HepG2 (cell line): Measurements from ENCODE around the gene SEPHS2. TPM values are rescaled to one million over a fixed set of nuclear protein-coding genes. Genes with fewer than 3 reads are reported as not detected.

ENCODE experiments used
- AGO2 ChIP-seq: fragments of 200-400 bp; formaldehyde crosslinking; optimal IDR thresholded peaks from 2 replicates; pipeline ENCODE3; 2017; ENCODE audit warnings: mild to moderate bottlenecking, low read depth, low read length, moderate library complexity
- ATF7 ChIP-seq, 2 experiments: fragments of 450-650 bp in 1 of 2; sonication (generic) in 1 of 2; formaldehyde crosslinking in 1 of 2; IDR thresholded peaks; 2 replicates each; pipeline versions ENCODE4 v1.4.0 to v1.6.1; 2016 to 2020; ENCODE audit warnings: antibody characterized with exemption in 1 of 2, mild to moderate bottlenecking in 1 of 2, missing genetic modification reagents in 1 of 2
- E2F1 ChIP-seq: sonication (generic); formaldehyde crosslinking; IDR thresholded peaks from 2 replicates; pipeline ENCODE4 v1.5.0; 2020; ENCODE audit warnings: missing genetic modification reagents
- ETV6 ChIP-seq: sonication (generic); formaldehyde crosslinking; conservative IDR thresholded peaks from 2 replicates; pipeline ENCODE4 v1.4.0; 2020; ENCODE audit warnings: missing genetic modification reagents
- HMG20A ChIP-seq: IDR thresholded peaks from 2 replicates; pipeline ENCODE4 v1.6.1; 2016; ENCODE audit warnings: borderline replicate concordance
- NFKBIZ ChIP-seq: IDR thresholded peaks from 2 replicates; pipeline ENCODE4 v1.6.1; 2018; ENCODE audit warnings: missing genetic modification reagents, missing compliant biosample characterization
- PAF1 ChIP-seq: IDR thresholded peaks from 2 replicates; pipeline ENCODE4 v1.6.1; 2016; ENCODE audit warnings: missing genetic modification reagents, missing compliant biosample characterization
- PCBP2 ChIP-seq: fragments of 200-400 bp; formaldehyde crosslinking; optimal IDR thresholded peaks from 2 replicates; pipeline ENCODE3; 2018; ENCODE audit warnings: low read length, low read depth; ENCODE audit not compliant: poor library complexity, severe bottlenecking
- SMARCC2 ChIP-seq: fragments of 450-650 bp; IDR thresholded peaks from 2 replicates; pipeline ENCODE4 v1.6.1; 2017; ENCODE audit warnings: antibody characterized with exemption, mild to moderate bottlenecking
- SNAPC2 ChIP-seq: sonication (generic); formaldehyde crosslinking; IDR thresholded peaks from 2 replicates; pipeline ENCODE4 v1.8.1; 2022; ENCODE audit warnings: mild to moderate bottlenecking, missing genetic modification reagents
- SOX13 ChIP-seq, 3 experiments: fragments of 450-650 bp in 1 of 3; sonication (generic) in 1 of 3; formaldehyde crosslinking in 1 of 3; IDR thresholded peaks in 2 of 3; conservative IDR thresholded peaks in 1 of 3; 2 replicates each; pipeline versions ENCODE4 v1.5.0 to v1.6.1; 2016 to 2020; ENCODE audit warnings: antibody characterized with exemption in 1 of 3, mild to moderate bottlenecking in 1 of 3, missing compliant biosample characterization in 1 of 3, missing genetic modification reagents in 1 of 3, moderate library complexity in 1 of 3
- SOX5 ChIP-seq: IDR thresholded peaks from 2 replicates; pipeline ENCODE4 v1.6.1; 2016; ENCODE audit warnings: borderline replicate concordance
- TFAP4 ChIP-seq: sonication (generic); IDR thresholded peaks from 2 replicates; pipeline ENCODE4 v1.6.1; 2016; ENCODE audit warnings: low read depth, borderline replicate concordance
- TRIM24 ChIP-seq: sonication (generic); formaldehyde crosslinking; IDR thresholded peaks from 2 replicates; pipeline ENCODE4 v1.8.0; 2022; ENCODE audit warnings: mild to moderate bottlenecking, missing genetic modification reagents
- U2AF2 ChIP-seq: fragments of 200-400 bp; formaldehyde crosslinking; IDR thresholded peaks from 2 replicates; pipeline ENCODE4 v1.6.1; 2017; ENCODE audit warnings: low read depth, mild to moderate bottlenecking, low read length
- ZBTB2 ChIP-seq: sonication (generic); formaldehyde crosslinking; IDR thresholded peaks from 2 replicates; pipeline ENCODE4 v1.8.0; 2022; ENCODE audit warnings: low read depth, missing genetic modification reagents
- ZNF224 ChIP-seq: sonication (generic); formaldehyde crosslinking; IDR thresholded peaks from 2 replicates; pipeline ENCODE4 v1.5.0; 2020; ENCODE audit warnings: mild to moderate bottlenecking, missing genetic modification reagents
- ZNF331 ChIP-seq: sonication (generic); formaldehyde crosslinking; IDR thresholded peaks from 2 replicates; pipeline ENCODE4 v1.4.0; 2020; ENCODE audit warnings: missing genetic modification reagents
- ZNF790 ChIP-seq: sonication (generic); formaldehyde crosslinking; IDR thresholded peaks from 2 replicates; pipeline ENCODE4 v1.8.0; 2022; ENCODE audit warnings: missing genetic modification reagents, mild to moderate bottlenecking, borderline replicate concordance
- polyA plus RNA-seq, 8 experiments: library from polyadenylated mRNA; depleted of rRNA in 3 of 8; stranded (reverse) in 7 of 8; unstranded in 1 of 8; fragments of >200 nt; fragmentation: Illumina TruSeq in 4 of 8; extraction: Trizol in 4 of 8; gene quantifications; 2 replicates each; pipeline versions ENCODE4 v1.2.1 to v1.2.3, GENCODE V29; 2011 to 2016; ENCODE audit warnings: low read depth in 4 of 8, missing spikeins in 1 of 8, mixed read lengths in 1 of 8; ENCODE audit not compliant: insufficient read depth in 1 of 8
- total RNA-seq, 5 experiments: library from RNA; depleted of rRNA; stranded (reverse); fragments of >200 nt; fragmentation: Illumina TruSeq; extraction: Trizol; gene quantifications; 2 replicates each; pipeline ENCODE4 v1.2.3, GENCODE V29; 2016; ENCODE audit warnings: low read depth in 1 of 5
- TF ChIP-seq, protein P1 (sequence below): sonication (generic); formaldehyde crosslinking; IDR thresholded peaks from 2 replicates; pipeline ENCODE4 v1.4.0; 2020; ENCODE audit warnings: missing genetic modification reagents
- TF ChIP-seq, protein P2 (sequence below): sonication (generic); formaldehyde crosslinking; IDR thresholded peaks from 2 replicates; pipeline ENCODE4 v1.4.0; 2020; ENCODE audit warnings: missing genetic modification reagents, borderline replicate concordance

Gene SEPHS2
- total and polyA plus RNA-seq, 2 of the 13 experiments (the other 11 are each of a cell fraction or from before 2014, with no cell fraction given) = 20.7 to 127 TPM

DNA sequence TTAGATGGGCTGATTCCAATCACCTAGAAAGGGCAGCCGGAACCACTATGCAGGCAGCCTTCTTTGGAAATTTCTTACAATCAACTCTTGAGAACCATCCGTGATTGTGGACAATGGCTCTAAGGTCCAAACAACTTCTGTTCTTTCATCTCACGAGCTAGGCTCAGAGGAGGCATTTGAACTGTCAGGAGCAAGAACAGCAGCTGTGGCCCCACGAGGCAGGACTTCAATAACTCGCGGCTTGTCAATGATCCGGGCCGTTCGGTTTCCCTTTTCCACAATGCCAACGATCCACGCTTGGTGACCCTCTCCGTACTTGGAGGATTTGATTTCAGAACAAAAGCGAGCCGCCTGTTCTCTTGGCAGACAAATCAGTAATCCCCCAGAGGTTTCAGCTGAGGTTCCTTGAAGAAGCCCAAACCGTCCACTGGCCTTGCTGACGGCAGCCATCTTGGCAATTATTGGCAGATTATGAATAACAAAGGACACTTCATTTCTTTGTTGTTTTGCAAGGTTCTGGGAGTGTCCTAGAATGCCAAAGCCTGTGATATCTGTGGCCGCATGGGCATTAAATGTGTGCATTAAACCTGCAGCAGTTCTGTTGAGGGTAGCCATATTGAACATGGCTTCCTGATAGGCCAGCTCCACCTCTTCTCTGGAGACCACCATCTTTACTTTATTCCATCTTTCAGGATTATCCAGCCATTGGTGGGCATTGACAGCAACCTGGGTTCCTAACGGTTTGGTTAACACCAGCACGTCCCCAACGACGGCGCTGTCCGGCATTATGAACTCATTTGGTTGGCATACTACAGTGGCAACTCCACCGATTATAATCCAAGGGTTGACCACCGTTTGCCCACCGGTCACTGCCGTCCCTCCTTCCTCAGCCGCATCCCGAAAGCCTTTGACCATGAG, 1.2 kb downstream of the SEPHS2 start (continued):
- no peak for TF ChIP-seq ETV6 (CRISPR knock-in tag)
- no peak for TF ChIP-seq TFAP4
- TF ChIP-seq SNAPC2 (CRISPR knock-in tag) = no peak
- TF ChIP-seq ZNF790 (CRISPR knock-in tag) = no peak; the same call in 1 of the 2 replicates
- TF ChIP-seq ATF7 (IDR thresholded peaks at IDR 0.05) = no peak
- TF ChIP-seq ATF7 (CRISPR knock-in tag; IDR thresholded peaks at IDR 0.05) = no peak
- TF ChIP-seq, protein P1, sequence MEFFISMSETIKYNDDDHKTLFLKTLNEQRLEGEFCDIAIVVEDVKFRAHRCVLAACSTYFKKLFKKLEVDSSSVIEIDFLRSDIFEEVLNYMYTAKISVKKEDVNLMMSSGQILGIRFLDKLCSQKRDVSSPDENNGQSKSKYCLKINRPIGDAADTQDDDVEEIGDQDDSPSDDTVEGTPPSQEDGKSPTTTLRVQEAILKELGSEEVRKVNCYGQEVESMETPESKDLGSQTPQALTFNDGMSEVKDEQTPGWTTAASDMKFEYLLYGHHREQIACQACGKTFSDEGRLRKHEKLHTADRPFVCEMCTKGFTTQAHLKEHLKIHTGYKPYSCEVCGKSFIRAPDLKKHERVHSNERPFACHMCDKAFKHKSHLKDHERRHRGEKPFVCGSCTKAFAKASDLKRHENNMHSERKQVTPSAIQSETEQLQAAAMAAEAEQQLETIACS = peak; percentile 18; the same call in 1 of the 2 replicates
- no peak for TF ChIP-seq SOX13 (IDR thresholded peaks at IDR 0.05)
- TF ChIP-seq SOX13 (CRISPR knock-in tag; conservative IDR thresholded peaks at IDR 0.05 in 1 of 2, IDR thresholded peaks at IDR 0.05 in 1 of 2) = no peak; a peak in 1 of 4 replicates
- no peak for TF ChIP-seq ZNF224 (CRISPR knock-in tag)
- TF ChIP-seq PAF1 (CRISPR knock-in tag) = no peak
- TF ChIP-seq U2AF2 = no peak
- peak; percentile 5; the same call in 1 of the 2 replicates for TF ChIP-seq SOX5
- no peak for TF ChIP-seq ZBTB2 (CRISPR knock-in tag)
- no peak for TF ChIP-seq ZNF331 (CRISPR knock-in tag)
- no peak for TF ChIP-seq NFKBIZ (CRISPR knock-in tag)
- TF ChIP-seq, protein P2, sequence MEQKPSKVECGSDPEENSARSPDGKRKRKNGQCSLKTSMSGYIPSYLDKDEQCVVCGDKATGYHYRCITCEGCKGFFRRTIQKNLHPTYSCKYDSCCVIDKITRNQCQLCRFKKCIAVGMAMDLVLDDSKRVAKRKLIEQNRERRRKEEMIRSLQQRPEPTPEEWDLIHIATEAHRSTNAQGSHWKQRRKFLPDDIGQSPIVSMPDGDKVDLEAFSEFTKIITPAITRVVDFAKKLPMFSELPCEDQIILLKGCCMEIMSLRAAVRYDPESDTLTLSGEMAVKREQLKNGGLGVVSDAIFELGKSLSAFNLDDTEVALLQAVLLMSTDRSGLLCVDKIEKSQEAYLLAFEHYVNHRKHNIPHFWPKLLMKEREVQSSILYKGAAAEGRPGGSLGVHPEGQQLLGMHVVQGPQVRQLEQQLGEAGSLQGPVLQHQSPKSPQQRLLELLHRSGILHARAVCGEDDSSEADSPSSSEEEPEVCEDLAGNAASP (CRISPR knock-in tag) = no peak
- TF ChIP-seq PCBP2 = no peak
- no peak for TF ChIP-seq SMARCC2
- no peak; the same call in 1 of the 2 replicates for TF ChIP-seq TRIM24 (CRISPR knock-in tag)
- no peak for TF ChIP-seq E2F1 (CRISPR knock-in tag)
- TF ChIP-seq HMG20A = no peak
- TF ChIP-seq AGO2 = no peak
